Transverse colon (tissue), 4 donors: ENCODE measurements around the gene C6orf136. TPM values are rescaled to one million over a fixed set of nuclear protein-coding genes. Genes with fewer than 3 reads are reported as not detected.

ENCODE experiments used
- DNase-seq: peaks from one replicate; pipeline ENCODE4 v3.0.0-alpha.2; 2019
- H3K27ac ChIP-seq, 4 donors: fragments of 200-600 bp; sonication (generic); 2 replicates each; pipeline ENCODE4 v1.5.1; 2016 to 2018; ENCODE audit warnings: inconsistent platforms in 4 of 4
- H3K27me3 ChIP-seq: fragments of 200-600 bp; sonication (generic); 2 replicates; pipeline ENCODE4 v1.5.1; 2017; ENCODE audit warnings: inconsistent platforms
- H3K36me3 ChIP-seq, 4 donors: fragments of 200-600 bp; sonication (generic); 2 replicates each; pipeline ENCODE4 v1.5.1; 2017 to 2019; ENCODE audit warnings: inconsistent platforms in 4 of 4
- H3K4me1 ChIP-seq, 4 donors: fragments of 200-600 bp; sonication (generic); 2 replicates each; pipeline ENCODE4 v1.5.1; 2017 to 2020; ENCODE audit warnings: inconsistent platforms in 4 of 4
- H3K4me3 ChIP-seq, 4 donors: fragments of 200-600 bp; sonication (generic); 1 replicate in 1 of 4; 2 replicates in 3 of 4; pipeline versions ENCODE4 v1.5.1 to v1.6.1; 2017 to 2019; ENCODE audit warnings: inconsistent platforms in 4 of 4
- H3K9me3 ChIP-seq, 2 donors: fragments of 200-600 bp; sonication (generic); 2 replicates each; pipeline ENCODE4 v1.5.1; 2017 to 2019; ENCODE audit warnings: inconsistent platforms in 2 of 2
- CTCF ChIP-seq, 5 experiments: fragments of 200-600 bp in 3 of 5; fragments of 450-650 bp in 2 of 5; sonication (generic) in 3 of 5; IDR thresholded peaks; 1 replicate in 2 of 5; 2 replicates in 3 of 5; pipeline ENCODE4 v1.5.1; 2016 to 2017; ENCODE audit warnings: antibody characterized with exemption in 5 of 5, inconsistent platforms in 3 of 5, mild to moderate bottlenecking in 2 of 5, moderate library complexity in 1 of 5
- EP300 ChIP-seq: sonication (generic); formaldehyde crosslinking; IDR thresholded peaks from one replicate; pipeline ENCODE4 v1.6.1; 2017; ENCODE audit warnings: antibody characterized with exemption, low read depth
- POLR2A ChIP-seq: fragments of 450-650 bp; IDR thresholded peaks from one replicate; pipeline ENCODE4 v1.6.1; 2016; ENCODE audit warnings: antibody characterized with exemption, mild to moderate bottlenecking, moderate library complexity
- POLR2AphosphoS5 ChIP-seq, 3 donors: sonication (generic); formaldehyde crosslinking; IDR thresholded peaks; one replicate each; pipeline ENCODE4 v1.6.1; 2016; ENCODE audit warnings: antibody characterized with exemption in 3 of 3
- WGBS, 2 donors: methylation state at CpG; one replicate each; pipeline ENCODE4 v1.1.5; 2018; ENCODE audit warnings: low coverage in 1 of 2; 5-methylcytosine and 5-hydroxymethylcytosine counted together
- in situ Hi-C, 4 donors: fragments of 200-750 bp; cut with MboI; loops; one replicate each; pipeline versions ENCODE4 v1.15.0 to v1.15.1; 2017; ENCODE audit warnings: low sequenced_read_pairs in 3 of 4, low pct_ligation_motif_present in 1 of 4, low pct_unique_long_range_greater_than_20kb in 1 of 4
- intact Hi-C: fragments of 100-400 bp; cut with DNase I; formaldehyde crosslinking; loops from one replicate; pipeline ENCODE4 v1.15.1; 2023; ENCODE audit warnings: low total_unique reads
- total RNA-seq, 4 donors: library from RNA; depleted of rRNA; stranded (reverse); fragments of >200 nt; gene quantifications; one replicate each; pipeline ENCODE4 v1.1.0, GENCODE V29; 2016

Gene C6orf136
- total RNA-seq, 4 donors from 2014 or later, result 49.1 to 301 (median 63.5) TPM

- no peaks in the 10 kb centered on the region for H3K9me3 ChIP-seq
- DNase-seq, result no peak
- H3K27ac ChIP-seq, result peak overlapping the region; percentile 93 to 99 (median 96)
- intact Hi-C loops (loop anchor here (5.0 to 10.0 kb wide), 3 partner anchors 132 to 1182 kb away; partner anchors contain the start of genes DDR1 and NEU1), in situ Hi-C loops (loop anchor here (5.0 to 10.0 kb wide), 4 partner anchors 37 to 55 kb away; partner anchors contain the start of genes ATAT1 (in 1 of the 4), MDC1 (in 1 of the 4) and TUBB (in 1 of the 4))
- no peaks in the 10 kb centered on the region for H3K27me3 ChIP-seq
- H3K4me3 ChIP-seq, result peak overlapping the region in 1 of 4 donors; percentile 72
- TF ChIP-seq POLR2A, result no peak
- no peak for TF ChIP-seq POLR2AphosphoS5 (IDR thresholded peaks at IDR 0.05)
- no peak for TF ChIP-seq CTCF (IDR thresholded peaks at IDR 0.05)
- no peak for TF ChIP-seq EP300
- H3K36me3 ChIP-seq, result peaks cover 0 to 12% (median 5%) of the 10 kb centered on the region in 4 donors
- peaks cover 0 to 61% (median 33%) of the 10 kb centered on the region in 4 donors for H3K4me1 ChIP-seq
- WGBS, 2 donors, result 60 to 75% methylated on average over 2 to 7 of the region's 7 CpGs
Observed at GRCh38 chr6:30679765-30680535, 33.0 kb downstream of the C6orf136 start.

- Histone ChIP-seq H3K36me3 (peaks cover 0 to 4% (median 1%) of the 10 kb centered on the region in 4 donors), H3K4me3 (peak overlapping the region in 3 of 4 donors; percentile 63 to 72 (median 64)), H3K27ac (peak overlapping the region; percentile 93 to 99 (median 96)), H3K27me3 (no peaks in the 10 kb centered on the region), H3K9me3 (no peaks in the 10 kb centered on the region), H3K4me1 (peaks cover 0 to 77% (median 33%) of the 10 kb centered on the region in 4 donors)
- 38 to 41% methylated on average over 4 of the region's 4 CpGs for WGBS, 2 donors
- TF ChIP-seq EP300, result no peak
- no peak for TF ChIP-seq POLR2AphosphoS5 (IDR thresholded peaks at IDR 0.05)
- no peak for TF ChIP-seq POLR2A
- TF ChIP-seq CTCF (IDR thresholded peaks at IDR 0.05), result no peak
- in situ Hi-C loops (loop anchor here in 2 of 4 donors (5.0 kb wide), 2 partner anchors 36 to 41 kb away; partner anchors contain the start of genes MDC1 (in 1 of the 2) and TUBB (in 1 of the 2)), intact Hi-C loops (loop anchor here (5.0 kb wide), 1 partner anchor 131 kb away; no protein-coding TSS in a partner anchor)
- no peak for DNase-seq
Observed at GRCh38 chr6:30681766-30682142, 34.8 kb downstream of the C6orf136 start.

- no peaks in the 10 kb centered on the region for H3K36me3 ChIP-seq
- peak; percentile 89 for DNase-seq
- H3K4me3 ChIP-seq, result peak overlapping the region; percentile 7 to 72 (median 64)
- H3K4me1 ChIP-seq, result peaks cover 0 to 77% (median 35%) of the 10 kb centered on the region in 4 donors
- no peaks in the 10 kb centered on the region for H3K9me3 ChIP-seq
- TF ChIP-seq CTCF (IDR thresholded peaks at IDR 0.05) (no peak), POLR2AphosphoS5 (IDR thresholded peaks at IDR 0.05) (peak; percentile 72 to 88 (median 82)), POLR2A (peak; percentile 51), EP300 (peak; percentile 22)
- WGBS, 2 donors, result 29% methylated on average over 4 to 11 of the region's 11 CpGs
- intact Hi-C loops (loop anchor here (5.0 kb wide), 1 partner anchor 130 kb away; no protein-coding TSS in a partner anchor), in situ Hi-C loops (loop anchor here in 2 of 4 donors (5.0 kb wide), 2 partner anchors 35 to 40 kb away; partner anchors contain the start of genes MDC1 (in 1 of the 2) and TUBB (in 1 of the 2))
- peak overlapping the region; percentile 93 to 99 (median 96) for H3K27ac ChIP-seq
- no peaks in the 10 kb centered on the region for H3K27me3 ChIP-seq
Observed at GRCh38 chr6:30682143-30683117, 35.5 kb downstream of the C6orf136 start.
